PC-9 (cell line): Measurements from ENCODE around the gene SACS.

ENCODE experiments used
- EZH2 ChIP-seq: fragments of 200-600 bp; sonication (generic); IDR thresholded peaks from 2 replicates; pipeline ENCODE4 v1.8.0; 2017; ENCODE audit warnings: antibody characterized with exemption, low read depth
- TF ChIP-seq, protein P1 (sequence below): fragments of 200-600 bp; sonication (generic); conservative IDR thresholded peaks from 2 replicates; pipeline ENCODE4 v1.6.1; 2017; ENCODE audit warnings: mixed run types, antibody characterized with exemption, mild to moderate bottlenecking, moderate library complexity

DNA sequence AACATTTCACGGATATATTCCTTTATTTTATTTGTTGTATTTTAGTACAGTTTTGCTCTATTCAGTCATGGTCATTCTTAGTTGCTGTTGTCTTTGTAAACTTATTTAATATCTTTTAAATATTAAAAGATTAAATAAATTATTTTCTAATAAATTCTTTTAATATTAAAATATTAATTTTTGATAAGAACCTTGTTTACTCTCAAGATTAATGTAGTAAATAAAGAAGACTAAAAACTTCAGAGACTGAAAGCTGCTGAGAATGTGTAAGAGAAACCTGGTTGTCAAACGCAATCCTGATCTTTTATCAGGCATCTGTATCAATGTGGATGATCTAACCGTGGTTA is 34.4 kb upstream of the SACS start:
- TF ChIP-seq, protein P1, sequence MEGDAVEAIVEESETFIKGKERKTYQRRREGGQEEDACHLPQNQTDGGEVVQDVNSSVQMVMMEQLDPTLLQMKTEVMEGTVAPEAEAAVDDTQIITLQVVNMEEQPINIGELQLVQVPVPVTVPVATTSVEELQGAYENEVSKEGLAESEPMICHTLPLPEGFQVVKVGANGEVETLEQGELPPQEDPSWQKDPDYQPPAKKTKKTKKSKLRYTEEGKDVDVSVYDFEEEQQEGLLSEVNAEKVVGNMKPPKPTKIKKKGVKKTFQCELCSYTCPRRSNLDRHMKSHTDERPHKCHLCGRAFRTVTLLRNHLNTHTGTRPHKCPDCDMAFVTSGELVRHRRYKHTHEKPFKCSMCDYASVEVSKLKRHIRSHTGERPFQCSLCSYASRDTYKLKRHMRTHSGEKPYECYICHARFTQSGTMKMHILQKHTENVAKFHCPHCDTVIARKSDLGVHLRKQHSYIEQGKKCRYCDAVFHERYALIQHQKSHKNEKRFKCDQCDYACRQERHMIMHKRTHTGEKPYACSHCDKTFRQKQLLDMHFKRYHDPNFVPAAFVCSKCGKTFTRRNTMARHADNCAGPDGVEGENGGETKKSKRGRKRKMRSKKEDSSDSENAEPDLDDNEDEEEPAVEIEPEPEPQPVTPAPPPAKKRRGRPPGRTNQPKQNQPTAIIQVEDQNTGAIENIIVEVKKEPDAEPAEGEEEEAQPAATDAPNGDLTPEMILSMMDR, result no peak
- TF ChIP-seq EZH2, result no peak
